HepG2 (cell line): ENCODE measurements around the gene FAM171A2. TPM values are rescaled to one million over a fixed set of nuclear protein-coding genes. Genes with fewer than 3 reads are reported as not detected.

Experiments
- BCL3 ChIP-seq: sonication (generic); formaldehyde crosslinking; IDR thresholded peaks from 2 replicates; pipeline ENCODE4 v1.5.1; 2020; ENCODE audit warnings: mild to moderate bottlenecking, missing genetic modification reagents, moderate library complexity
- CCDC6 ChIP-seq: sonication (generic); formaldehyde crosslinking; IDR thresholded peaks from 2 replicates; pipeline ENCODE4 v1.8.1; 2022; ENCODE audit warnings: mild to moderate bottlenecking, missing genetic modification reagents, moderate library complexity
- CSRNP1 ChIP-seq: sonication (generic); formaldehyde crosslinking; IDR thresholded peaks from 2 replicates; pipeline ENCODE4 v1.8.1; 2023; ENCODE audit warnings: mild to moderate bottlenecking, missing genetic modification reagents
- HOMEZ ChIP-seq: IDR thresholded peaks from 2 replicates; pipeline ENCODE4 v1.6.1; 2016; ENCODE audit warnings: low read depth
- KDM4B ChIP-seq: sonication (generic); formaldehyde crosslinking; IDR thresholded peaks from 2 replicates; pipeline ENCODE4 v1.4.0; 2020; ENCODE audit warnings: missing genetic modification reagents
- KIAA2018 ChIP-seq: sonication (generic); formaldehyde crosslinking; IDR thresholded peaks from 2 replicates; pipeline ENCODE4 v1.5.0; 2020; ENCODE audit warnings: mild to moderate bottlenecking, missing genetic modification reagents, borderline replicate concordance
- MBD4 ChIP-seq: IDR thresholded peaks from 2 replicates; pipeline ENCODE4 v1.6.1; 2012; ENCODE audit warnings: low read length, inconsistent platforms, borderline replicate concordance
- MLX ChIP-seq: IDR thresholded peaks from 2 replicates; pipeline ENCODE4 v1.6.1; 2016
- NCOR1 ChIP-seq: fragments of 200-600 bp; sonication (generic); IDR thresholded peaks from 2 replicates; pipeline ENCODE4 v1.7.0; 2017; ENCODE audit warnings: antibody characterized with exemption, low read length, borderline replicate concordance
- NFIC ChIP-seq: IDR thresholded peaks from 2 replicates; pipeline ENCODE4 v1.6.1; 2012; ENCODE audit warnings: mild to moderate bottlenecking, low read length, inconsistent platforms
- SMYD3 ChIP-seq: sonication (generic); formaldehyde crosslinking; IDR thresholded peaks from 2 replicates; pipeline ENCODE4 v1.8.1; 2023; ENCODE audit warnings: mild to moderate bottlenecking, missing genetic modification reagents
- ZBTB8A ChIP-seq: sonication (generic); formaldehyde crosslinking; IDR thresholded peaks from 2 replicates; pipeline ENCODE4 v1.4.0; 2020; ENCODE audit warnings: mild to moderate bottlenecking, low read depth, missing genetic modification reagents, borderline replicate concordance
- ZNF275 ChIP-seq: sonication (generic); formaldehyde crosslinking; IDR thresholded peaks from 2 replicates; pipeline ENCODE4 v1.8.0; 2022; ENCODE audit warnings: missing genetic modification reagents, mild to moderate bottlenecking, inconsistent platforms, borderline replicate concordance
- ZNF816 ChIP-seq: sonication (generic); formaldehyde crosslinking; IDR thresholded peaks from 2 replicates; pipeline ENCODE4 v1.8.0; 2022; ENCODE audit warnings: missing genetic modification reagents, mild to moderate bottlenecking, borderline replicate concordance
- polyA plus RNA-seq, 8 experiments: library from polyadenylated mRNA; depleted of rRNA in 3 of 8; stranded (reverse) in 7 of 8; unstranded in 1 of 8; fragments of >200 nt; fragmentation: Illumina TruSeq in 4 of 8; extraction: Trizol in 4 of 8; gene quantifications; 2 replicates each; pipeline versions ENCODE4 v1.2.1 to v1.2.3, GENCODE V29; 2011 to 2016; ENCODE audit warnings: low read depth in 4 of 8, missing spikeins in 1 of 8, mixed read lengths in 1 of 8; ENCODE audit not compliant: insufficient read depth in 1 of 8
- total RNA-seq, 5 experiments: library from RNA; depleted of rRNA; stranded (reverse); fragments of >200 nt; fragmentation: Illumina TruSeq; extraction: Trizol; gene quantifications; 2 replicates each; pipeline ENCODE4 v1.2.3, GENCODE V29; 2016; ENCODE audit warnings: low read depth in 1 of 5

Gene FAM171A2
- total and polyA plus RNA-seq, 2 of the 13 experiments (the other 11 are each of a cell fraction or from before 2014, with no cell fraction given), result 1.8 to 3.6 TPM

- TF ChIP-seq ZNF275 (CRISPR knock-in tag) (peak; percentile 46; the same call in 1 of the 2 replicates), SMYD3 (no peak; the same call in 1 of the 2 replicates), KDM4B (CRISPR knock-in tag) (peak; percentile 67; the same call in 1 of the 2 replicates), ZNF816 (CRISPR knock-in tag) (no peak), KIAA2018 (CRISPR knock-in tag) (no peak), NCOR1 (peak; percentile 4; the same call in 1 of the 2 replicates), CCDC6 (0 out of 2 replicates have a peak, but pooled peaks have one; percentile 73), HOMEZ (CRISPR knock-in tag) (peak; percentile 82), BCL3 (0 out of 2 replicates have a peak, but pooled peaks have one; percentile 40), MBD4 (no peak), MLX (CRISPR knock-in tag) (peak; percentile 60; the same call in 1 of the 2 replicates), NFIC (peak; percentile 90; the same call in 1 of the 2 replicates), ZBTB8A (CRISPR knock-in tag) (no peak), CSRNP1 (0 out of 2 replicates have a peak, but pooled peaks have one; percentile 37)
Observed at GRCh38 chr17:44344939-44345453, 18.7 kb downstream of the FAM171A2 start, which contains the start of gene GRN (continued).
